H1 (cell line): Measurements from ENCODE around the gene SERPING1. TPM values are rescaled to one million over a fixed set of nuclear protein-coding genes. Genes with fewer than 3 reads are reported as not detected.
A peak's percentile ranks its signal among the peaks of the same experiment; 100 is the strongest.

Source experiments
- CTCF ChIA-PET: fragments of 300-600 bp; sonication (Branson Sonifier 250); formaldehyde crosslinking; loops from one replicate; lab custom pipeline; 2021; ENCODE audit not compliant: partially characterized antibody; lab: Charles Lee
- POLR2A ChIA-PET: fragments of 300-600 bp; sonication (Branson Sonifier 250); formaldehyde crosslinking; loops from one replicate; lab custom pipeline; 2021; ENCODE audit warnings: inconsistent platforms; ENCODE audit not compliant: partially characterized antibody; lab: Charles Lee
- DNase-seq, 2 experiments: peaks; one replicate each; pipeline versions ENCODE4 v3.0.0 to v3.0.0-alpha.2; 2010 to 2022; ENCODE audit warnings: low spot score in 2 of 2, low read depth in 1 of 2, mixed read lengths in 1 of 2
- FAIRE-seq: peaks from 2 replicates; lab custom pipeline; 2011; peaks lifted over from hg19 to GRCh38; lab: Jason Lieb, UNC
- H2AFZ ChIP-seq: 2 replicates; pipeline ENCODE4 v1.8.1; 2012; ENCODE audit warnings: low read length, inconsistent platforms
- H2AK5ac ChIP-seq: 2 replicates; pipeline ENCODE4 v1.6.1; 2013; ENCODE audit warnings: low read depth, low read length
- H2BK120ac ChIP-seq: replicated peaks from 2 replicates; pipeline ENCODE3; 2013; ENCODE audit warnings: low read depth, low read length, inconsistent platforms
- H2BK12ac ChIP-seq: 2 replicates; pipeline ENCODE4 v1.6.1; 2013; ENCODE audit warnings: low read depth, low read length
- H2BK15ac ChIP-seq: 2 replicates; pipeline ENCODE4 v1.6.1; 2013; ENCODE audit warnings: low read length
- H2BK20ac ChIP-seq: 2 replicates; pipeline ENCODE4 v1.6.1; 2013; ENCODE audit warnings: low read length
- H2BK5ac ChIP-seq: 2 replicates; pipeline ENCODE4 v1.6.1; 2013; ENCODE audit warnings: low read depth, low read length
- H3K14ac ChIP-seq: 2 replicates; pipeline ENCODE4 v1.6.1; 2013; ENCODE audit warnings: inconsistent platforms; ENCODE audit not compliant: insufficient read length
- H3K18ac ChIP-seq: 2 replicates; pipeline ENCODE4 v1.6.1; 2013; ENCODE audit warnings: low read length; ENCODE audit errors: extremely low read depth
- H3K23ac ChIP-seq: 2 replicates; pipeline ENCODE4 v1.6.1; 2013; ENCODE audit warnings: inconsistent platforms; ENCODE audit not compliant: insufficient read length
- H3K23me2 ChIP-seq: 2 replicates; pipeline ENCODE4 v1.6.1; 2013; ENCODE audit warnings: low read depth, low read length
- H3K27ac ChIP-seq: 2 replicates; pipeline ENCODE4 v1.6.1; 2011; ENCODE audit warnings: low read depth, low read length, inconsistent platforms
- H3K27me3 ChIP-seq, 4 experiments: replicated peaks in 1 of 4; 1 replicate in 1 of 4; 2 replicates in 3 of 4; pipeline versions ENCODE4 v1.6.1 to v1.8.1; 2011 to 2013; ENCODE audit warnings: low read length in 3 of 4, mild to moderate bottlenecking in 3 of 4, inconsistent platforms in 2 of 4, mixed read lengths in 2 of 4, moderate library complexity in 1 of 4; ENCODE audit not compliant: control insufficient read depth in 3 of 4, insufficient read depth in 3 of 4; ENCODE audit errors: extremely low read depth in 1 of 4
- H3K36me3 ChIP-seq, 4 experiments: 2 replicates each; pipeline versions ENCODE4 v1.6.1 to v1.8.1; 2011 to 2013; ENCODE audit warnings: mild to moderate bottlenecking in 4 of 4, low read length in 3 of 4, moderate library complexity in 2 of 4, control low read depth in 1 of 4, inconsistent platforms in 1 of 4; ENCODE audit not compliant: insufficient read depth in 4 of 4, control insufficient read depth in 2 of 4
- H3K4ac ChIP-seq: replicated peaks from 2 replicates; pipeline ENCODE3; 2013; ENCODE audit warnings: low read length, low read depth, mixed read lengths, inconsistent platforms; ENCODE audit not compliant: insufficient read length
- H3K4me1 ChIP-seq, 4 experiments: replicated peaks in 1 of 4; 1 replicate in 1 of 4; 2 replicates in 3 of 4; pipeline versions ENCODE4 v1.6.1 to v1.8.1; 2011 to 2013; ENCODE audit warnings: low read length in 3 of 4, inconsistent platforms in 2 of 4, mixed read lengths in 1 of 4; ENCODE audit not compliant: insufficient read depth in 4 of 4, control insufficient read depth in 3 of 4
- H3K4me2 ChIP-seq, 2 experiments: 2 replicates each; pipeline versions ENCODE4 v1.6.1 to v1.8.1; 2011 to 2013; ENCODE audit warnings: low read depth in 2 of 2, low read length in 2 of 2, control low read depth in 1 of 2, inconsistent platforms in 1 of 2, mild to moderate bottlenecking in 1 of 2; ENCODE audit not compliant: insufficient read depth in 1 of 2
- H3K4me3 ChIP-seq, 4 experiments: fragments of 200-600, 300-600 bp in 1 of 4; sonication (generic), shearing (Covaris generic), sonication (Bioruptor Twin) in 1 of 4; 2 replicates each; pipeline versions ENCODE4 v1.5.1 to v1.8.1; 2011 to 2016; ENCODE audit warnings: low read length in 4 of 4, low read depth in 3 of 4, control low read depth in 2 of 4, inconsistent platforms in 2 of 4, mild to moderate bottlenecking in 2 of 4, mixed read lengths in 1 of 4, moderate library complexity in 1 of 4; ENCODE audit not compliant: insufficient read depth in 2 of 4; ENCODE audit errors: extremely low read depth in 1 of 4
- H3K56ac ChIP-seq: replicated peaks from 2 replicates; pipeline ENCODE3; 2013; ENCODE audit warnings: low read depth, mild to moderate bottlenecking, mixed read lengths, low read length, inconsistent platforms; ENCODE audit not compliant: insufficient read length
- H3K79me1 ChIP-seq: 2 replicates; pipeline ENCODE4 v1.6.1; 2013; ENCODE audit warnings: low read depth, low read length, control low read depth
- H3K79me2 ChIP-seq, 2 experiments: 2 replicates each; pipeline versions ENCODE4 v1.6.1 to v1.8.1; 2012 to 2013; ENCODE audit warnings: low read length in 2 of 2, mild to moderate bottlenecking in 2 of 2, inconsistent platforms in 1 of 2; ENCODE audit not compliant: insufficient read depth in 2 of 2, control insufficient read depth in 1 of 2
- H3K9ac ChIP-seq, 4 experiments: replicated peaks in 1 of 4; 1 replicate in 1 of 4; 2 replicates in 3 of 4; pipeline versions ENCODE4 v1.6.1 to v1.8.1; 2011 to 2013; ENCODE audit warnings: low read depth in 3 of 4, low read length in 3 of 4, control low read depth in 2 of 4, mild to moderate bottlenecking in 2 of 4, moderate library complexity in 2 of 4, inconsistent platforms in 1 of 4; ENCODE audit errors: extremely low read depth in 1 of 4
- H3K9me3 ChIP-seq, 2 experiments: 2 replicates each; pipeline versions ENCODE4 v1.6.1 to v1.8.1; 2012 to 2013; ENCODE audit warnings: mild to moderate bottlenecking in 2 of 2, moderate library complexity in 2 of 2, control low read depth in 1 of 2, inconsistent platforms in 1 of 2, low read depth in 1 of 2, low read length in 1 of 2, mixed read lengths in 1 of 2; ENCODE audit not compliant: insufficient read depth in 2 of 2
- H4K20me1 ChIP-seq, 2 experiments: replicated peaks in 1 of 2; 2 replicates each; pipeline versions ENCODE3 to v1.8.1; 2011 to 2013; ENCODE audit warnings: inconsistent platforms in 2 of 2, low read length in 2 of 2, mild to moderate bottlenecking in 1 of 2; ENCODE audit not compliant: insufficient read depth in 2 of 2, control insufficient read depth in 1 of 2
- H4K5ac ChIP-seq: 2 replicates; pipeline ENCODE4 v1.6.1; 2013; ENCODE audit warnings: low read length, low read depth, mixed read lengths, inconsistent platforms; ENCODE audit not compliant: insufficient read length
- H4K8ac ChIP-seq: 2 replicates; pipeline ENCODE4 v1.8.0; 2013; ENCODE audit warnings: mild to moderate bottlenecking, moderate library complexity, low read length, inconsistent platforms; ENCODE audit not compliant: insufficient read depth; ENCODE audit errors: extremely low read depth
- H4K91ac ChIP-seq: replicated peaks from 2 replicates; pipeline ENCODE3; 2013; ENCODE audit warnings: low read length, mixed read lengths, inconsistent platforms; ENCODE audit not compliant: insufficient read length
- CREB1 ChIP-seq: IDR thresholded peaks from 2 replicates; pipeline ENCODE4 v1.6.1; 2012; ENCODE audit warnings: inconsistent platforms
- CTBP2 ChIP-seq: IDR thresholded peaks from 2 replicates; pipeline ENCODE4 v1.7.0; 2011; ENCODE audit warnings: borderline replicate concordance, mild to moderate bottlenecking, moderate library complexity, mixed read lengths, low read length; ENCODE audit not compliant: insufficient read depth, insufficient read length
- GTF2F1 ChIP-seq: IDR thresholded peaks from 2 replicates; pipeline ENCODE4 v1.6.1; 2012; ENCODE audit warnings: low read depth, low read length, improper control_type of control experiment, borderline replicate concordance
- NANOG ChIP-seq: IDR thresholded peaks from 2 replicates; pipeline ENCODE4 v1.6.1; 2011; ENCODE audit warnings: low read length, low read depth, mild to moderate bottlenecking, inconsistent platforms; ENCODE audit not compliant: insufficient read depth, poor library complexity, severe bottlenecking
- POLR2AphosphoS5 ChIP-seq: IDR thresholded peaks from 2 replicates; pipeline ENCODE4 v1.6.1; 2011; ENCODE audit warnings: low read depth, low read length
- RAD21 ChIP-seq, 2 experiments: IDR thresholded peaks in 1 of 2; conservative IDR thresholded peaks in 1 of 2; 2 replicates each; pipeline ENCODE4 v1.6.1; 2011; ENCODE audit warnings: low read depth in 2 of 2, low read length in 2 of 2, improper control_type of control experiment in 1 of 2, inconsistent platforms in 1 of 2, mild to moderate bottlenecking in 1 of 2, moderate library complexity in 1 of 2
- SAP30 ChIP-seq: fragments of 300-600 bp; sonication (generic); IDR thresholded peaks from 2 replicates; pipeline ENCODE4 v1.7.1; 2012; ENCODE audit warnings: low read length, moderate library complexity, mild to moderate bottlenecking, inconsistent platforms; ENCODE audit not compliant: insufficient read depth, insufficient replicate concordance
- SP2 ChIP-seq: IDR thresholded peaks from 2 replicates; pipeline ENCODE4 v1.6.1; 2012; ENCODE audit warnings: mild to moderate bottlenecking, low read length, inconsistent platforms
- TEAD4 ChIP-seq: IDR thresholded peaks from 2 replicates; pipeline ENCODE4 v1.6.1; 2012; ENCODE audit warnings: low read depth, low read length, inconsistent platforms, mixed read lengths
- WGBS, 2 experiments: shearing (Covaris generic) in 1 of 2; methylation state at CpG; one replicate each; pipeline versions ENCODE4 v1.1.6 to v1.1.7; 2013 to 2015; ENCODE audit warnings: low lambda C conversion rate in 2 of 2, mixed read lengths in 2 of 2, inconsistent platforms in 1 of 2, low coverage in 1 of 2, missing lambda C conversion rate in 1 of 2; ENCODE audit not compliant: insufficient replicate concordance in 2 of 2, insufficient coverage in 1 of 2, insufficient read length in 1 of 2; ENCODE audit errors: extremely low coverage in 1 of 2, missing lambda C conversion rate in 1 of 2; 5-methylcytosine and 5-hydroxymethylcytosine counted together
- polyA plus RNA-seq, 7 experiments: library from polyadenylated mRNA; depleted of rRNA in 3 of 7; stranded (reverse) in 5 of 7; unstranded in 2 of 7; fragments of >200 nt in 5 of 7; fragments of 200-250 nt in 2 of 7; gene quantifications; 1 replicate in 5 of 7; 2 replicates in 1 of 7; 4 replicates in 1 of 7; pipeline versions ENCODE4 v1.2.1 to v1.2.3, GENCODE V29; 2011 to 2013; ENCODE audit warnings: missing spikeins in 2 of 7, mixed read lengths in 2 of 7
- total RNA-seq: library from RNA; stranded (reverse); fragmentation: NEBNext Ultra II Directional; extraction: Animal tissue kit (Norgen Biotek cat#: 25700); gene quantifications from 2 replicates; pipeline ENCODE4 v1.2.1, GENCODE V29; 2021
- TF ChIP-seq, protein P1 (sequence below), 3 experiments: IDR thresholded peaks; 1 replicate in 2 of 3; 2 replicates in 1 of 3; pipeline versions ENCODE4 v1.5.1 to v1.6.1; 2011; ENCODE audit warnings: low read length in 3 of 3, mild to moderate bottlenecking in 3 of 3, inconsistent platforms in 2 of 3, low read depth in 1 of 3, moderate library complexity in 1 of 3; ENCODE audit not compliant: insufficient read depth in 1 of 3; ENCODE audit errors: control extremely low read depth in 1 of 3

Gene SERPING1
- total and polyA plus RNA-seq, 2 of the 8 experiments (the other 6 are each of a cell fraction or from before 2014, with no cell fraction given) = 50.9 to 54.8 TPM

DNA sequence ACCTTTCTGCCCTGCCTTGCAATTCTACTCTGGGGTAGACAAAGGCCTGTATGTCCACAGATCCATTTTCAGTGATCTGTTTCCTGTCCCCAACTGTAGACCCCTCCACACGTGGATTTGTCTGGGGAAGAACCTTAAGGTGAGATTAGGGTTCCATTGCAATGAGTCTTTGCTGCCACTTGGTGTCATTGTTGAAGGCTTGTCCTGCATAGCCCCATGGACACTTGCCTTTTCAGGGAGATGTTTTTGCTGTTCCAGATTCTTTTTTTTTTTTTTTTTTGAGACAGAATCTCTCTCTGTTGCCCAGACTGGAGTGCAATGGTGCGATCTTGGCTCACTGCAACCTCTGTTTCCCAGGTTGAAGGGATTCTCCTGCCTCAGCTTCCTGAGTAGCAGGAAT, 21.8 kb downstream of the SERPING1 start:
- no peak for DNase-seq
- Histone ChIP-seq H2BK15ac (no peak overlapping the region), H3K4ac (no peak overlapping the region), H3K23me2 (no peaks in the 10 kb centered on the region; the same call in 1 of the 2 replicates), H2BK20ac (no peak overlapping the region), H3K79me1 (no peaks in the 10 kb centered on the region), H3K27ac (no peak overlapping the region), H2AFZ (no peak overlapping the region), H4K20me1 (no peaks in the 10 kb centered on the region), H4K91ac (no peak overlapping the region), H3K4me2 (no peak overlapping the region), H2BK120ac (no peak overlapping the region), H3K56ac (no peak overlapping the region), H3K9ac (no peak overlapping the region), H3K23ac (no peak overlapping the region), H4K8ac (no peak overlapping the region), H4K5ac (no peak overlapping the region), H3K4me1 (no peaks in the 10 kb centered on the region), H3K79me2 (no peaks in the 10 kb centered on the region), H3K4me3 (no peak overlapping the region), H3K18ac (no peak overlapping the region), H3K36me3 (peaks cover 0 to 11% (median 2%) of the 10 kb centered on the region in 4 experiments; a peak in 3 of 8 replicates), H3K9me3 (peaks cover 5 to 10% of the 10 kb centered on the region in 2 experiments; a peak in 3 of 4 replicates), H2BK12ac (no peak overlapping the region), H3K14ac (no peak overlapping the region), H2BK5ac (no peak overlapping the region), H3K27me3 (no peaks in the 10 kb centered on the region), H2AK5ac (no peak overlapping the region)
- 91% methylated on average over 2 of the region's 2 CpGs; no CpG with 5 or more reads in 1 of the 2 experiments for WGBS, 2 experiments
- ChIA-PET CTCF (interaction anchor here (0.6 to 12.6 kb wide), 14 partner anchors 8 to 764 kb away, joined by 3 to 129 read pairs (median 4); partner anchors contain the start of genes P2RX3 and UBE2L6), POLR2A (interaction anchor here (51.1 kb wide), 1 partner anchor 25 kb away, joined by 1546 read pairs; the partner anchor contains the start of genes CLP1 and YPEL4)
- peak; percentile 84 for FAIRE-seq
- no peak for TF ChIP-seq SAP30
- TF ChIP-seq CTBP2 = no peak
- no peak for TF ChIP-seq SP2
- TF ChIP-seq RAD21 (IDR thresholded peaks at IDR 0.05 in 1 of 2, conservative IDR thresholded peaks at IDR 0.05 in 1 of 2; ENCODE audit: low read depth in 2 of 2, low read length in 2 of 2) = peak; percentile 38 to 61
- no peak for TF ChIP-seq TEAD4
- TF ChIP-seq CREB1 = no peak
- no peak for TF ChIP-seq POLR2AphosphoS5
- TF ChIP-seq, protein P1, sequence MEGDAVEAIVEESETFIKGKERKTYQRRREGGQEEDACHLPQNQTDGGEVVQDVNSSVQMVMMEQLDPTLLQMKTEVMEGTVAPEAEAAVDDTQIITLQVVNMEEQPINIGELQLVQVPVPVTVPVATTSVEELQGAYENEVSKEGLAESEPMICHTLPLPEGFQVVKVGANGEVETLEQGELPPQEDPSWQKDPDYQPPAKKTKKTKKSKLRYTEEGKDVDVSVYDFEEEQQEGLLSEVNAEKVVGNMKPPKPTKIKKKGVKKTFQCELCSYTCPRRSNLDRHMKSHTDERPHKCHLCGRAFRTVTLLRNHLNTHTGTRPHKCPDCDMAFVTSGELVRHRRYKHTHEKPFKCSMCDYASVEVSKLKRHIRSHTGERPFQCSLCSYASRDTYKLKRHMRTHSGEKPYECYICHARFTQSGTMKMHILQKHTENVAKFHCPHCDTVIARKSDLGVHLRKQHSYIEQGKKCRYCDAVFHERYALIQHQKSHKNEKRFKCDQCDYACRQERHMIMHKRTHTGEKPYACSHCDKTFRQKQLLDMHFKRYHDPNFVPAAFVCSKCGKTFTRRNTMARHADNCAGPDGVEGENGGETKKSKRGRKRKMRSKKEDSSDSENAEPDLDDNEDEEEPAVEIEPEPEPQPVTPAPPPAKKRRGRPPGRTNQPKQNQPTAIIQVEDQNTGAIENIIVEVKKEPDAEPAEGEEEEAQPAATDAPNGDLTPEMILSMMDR (IDR thresholded peaks at IDR 0.05; ENCODE audit: control extremely low read depth in 1 of 3, insufficient read depth in 1 of 3, low read depth in 1 of 3, low read length in 3 of 3) = peak in 2 of 3 experiments; percentile 52 to 72; a peak in 3 of 4 replicates
- TF ChIP-seq GTF2F1 = no peak
- TF ChIP-seq NANOG = no peak
